Adrenal gland (tissue), 12 donors: Measurements from ENCODE around the gene ABL2. TPM values are rescaled to one million over a fixed set of nuclear protein-coding genes. Genes with fewer than 3 reads are reported as not detected.
A peak's percentile ranks its signal among the peaks of the same experiment; 100 is the strongest.

Experiments
- DNase-seq, 7 donors: peaks; one replicate each; pipeline ENCODE4 v3.0.0-alpha.2; 2019 to 2020
- H3K27ac ChIP-seq, 5 donors: fragments of 200-600 bp; sonication (generic) in 4 of 5; 1 replicate in 3 of 5; 2 replicates in 2 of 5; pipeline versions ENCODE4 v1.5.1 to v1.8.0; 2016 to 2020; ENCODE audit warnings: mild to moderate bottlenecking in 1 of 5
- H3K27me3 ChIP-seq: fragments of 200-600 bp; 2 replicates; pipeline ENCODE4 v1.8.0; 2021
- H3K36me3 ChIP-seq, 2 donors: fragments of 200-600 bp; replicated peaks in 1 of 2; 1 replicate in 1 of 2; 2 replicates in 1 of 2; pipeline versions ENCODE4 v1.5.1 to v1.8.0; 2018 to 2022
- H3K4me1 ChIP-seq, 2 donors: fragments of 200-600 bp; replicated peaks in 1 of 2; 1 replicate in 1 of 2; 2 replicates in 1 of 2; pipeline versions ENCODE4 v1.5.1 to v1.8.0; 2018 to 2021
- H3K4me3 ChIP-seq, 4 donors: fragments of 200-600 bp; sonication (generic) in 3 of 4; one replicate each; pipeline ENCODE4 v1.5.1; 2016 to 2018
- H3K9me3 ChIP-seq, 3 donors: fragments of 200-600 bp; sonication (generic) in 1 of 3; replicated peaks in 1 of 3; 1 replicate in 2 of 3; 2 replicates in 1 of 3; pipeline versions ENCODE4 v1.5.1 to v1.8.0; 2016 to 2021
- POLR2A ChIP-seq, 2 donors: fragments of 450-650 bp; IDR thresholded peaks; one replicate each; pipeline ENCODE4 v1.6.1; 2017; ENCODE audit warnings: antibody characterized with exemption in 2 of 2, mild to moderate bottlenecking in 2 of 2, moderate library complexity in 1 of 2
- WGBS, 4 donors: extraction: QIAGEN DNeasy Blood & Tissue Kit in 2 of 4; methylation state at CpG; one replicate each; pipeline versions ENCODE4 v1.1.5 to v1.1.7; 2013 to 2017; 5-methylcytosine and 5-hydroxymethylcytosine counted together
- intact Hi-C, 2 donors: fragments of 100-400 bp; cut with DNase I; formaldehyde crosslinking; loops; one replicate each; pipeline versions ENCODE4 v1.14.1 to v1.15.0; 2022 to 2023
- polyA plus RNA-seq, 3 donors: library from polyadenylated mRNA; stranded (reverse); fragments of 200-250 nt in 2 of 3; fragments of 350-450 nt in 1 of 3; fragmentation: Illumina TruSeq in 1 of 3; extraction: RNeasy Lipid Tissue Mini Kit (QIAGEN cat#74804) in 1 of 3; gene quantifications; one replicate each; pipeline ENCODE4 v1.2.3, GENCODE V29; 2013 to 2014
- total RNA-seq, 9 donors: library from RNA; depleted of rRNA in 4 of 9; stranded (reverse); fragments of >200 nt in 4 of 9; fragments of 120-200 nt in 1 of 9; fragmentation: NEBNext Ultra II Directional in 1 of 9; extraction: Animal tissue kit (Norgen Biotek cat#: 25700) in 1 of 9; gene quantifications; one replicate each; pipeline versions ENCODE4 v1.1.0 to v1.2.4, GENCODE V29; 2013 to 2023
- TF ChIP-seq, protein P1 (sequence below), 6 experiments: fragments of 450-650 bp in 4 of 6; fragments of 200-600 bp in 2 of 6; sonication (generic) in 1 of 6; IDR thresholded peaks; 1 replicate in 5 of 6; 2 replicates in 1 of 6; pipeline versions ENCODE4 v1.5.1 to v1.8.0; 2016 to 2021; ENCODE audit warnings: antibody characterized with exemption in 6 of 6, mild to moderate bottlenecking in 2 of 6, moderate library complexity in 1 of 6
- donor health status: healthy with polysubstance abuse.
- donor health status: Bipolar disorder and iron deficiency.
- donor health status: DM: yes; HTN: yes; CAD: no.
- donor health status: DM: no; HTN: no; CAD: no.
- donor health status: DM: no; HTN: no; CAD: no.
- donor health status: DM: yes; HTN: yes; CAD: no.

The ABL2 gene
- total and polyA plus RNA-seq, 12 donors = 2.9 to 21.0 (median 10.0) TPM

DNA sequence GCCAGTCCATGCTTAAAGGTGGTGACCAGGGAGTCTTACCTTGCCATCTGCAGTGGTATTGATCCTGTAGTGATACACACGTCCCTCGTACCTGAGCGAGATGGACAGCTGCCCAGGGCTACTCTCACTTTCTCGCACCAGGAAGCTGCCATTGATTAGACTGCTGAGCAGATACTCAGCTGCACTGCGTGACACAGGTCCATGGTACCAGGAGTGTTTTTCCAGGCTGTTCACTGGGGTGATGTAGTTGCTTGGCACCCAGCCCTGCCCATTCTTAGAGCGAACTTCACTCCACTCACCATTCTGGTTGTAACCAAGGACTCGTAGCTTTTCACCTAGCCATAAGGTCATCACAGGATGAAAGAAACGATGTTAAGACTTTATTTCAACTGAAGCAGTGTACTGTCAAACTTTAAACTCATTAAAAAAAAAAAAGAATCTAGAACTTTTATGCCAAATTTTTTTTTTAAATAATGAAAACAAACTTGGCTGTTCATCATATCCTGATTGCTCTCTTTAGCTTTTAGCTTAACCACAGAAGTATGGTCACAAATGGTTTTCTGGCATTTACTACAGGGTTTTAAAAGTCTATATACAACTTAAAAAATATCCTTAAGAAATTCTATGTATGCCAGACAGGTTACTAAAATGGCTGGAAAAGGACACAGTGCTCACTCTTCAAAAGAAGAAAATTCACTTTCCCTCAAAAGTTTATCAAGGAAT lies 103.0 kb downstream of the ABL2 start:
- WGBS, 4 donors = 70 to 88% (median 79%) methylated on average over 8 of the region's 8 CpGs
- peak in 5 of 7 donors; percentile 29 to 55 (median 38) for DNase-seq
- Histone ChIP-seq H3K27me3 (no peaks in the 10 kb centered on the region), H3K4me1 (peaks cover 0 to 25% of the 10 kb centered on the region in 2 donors), H3K27ac (no peak overlapping the region), H3K36me3 (peaks cover 0 to 1% of the 10 kb centered on the region in 2 donors), H3K9me3 (no peaks in the 10 kb centered on the region), H3K4me3 (no peak overlapping the region)
- no peak for TF ChIP-seq POLR2A (IDR thresholded peaks at IDR 0.05)
- TF ChIP-seq, protein P1, sequence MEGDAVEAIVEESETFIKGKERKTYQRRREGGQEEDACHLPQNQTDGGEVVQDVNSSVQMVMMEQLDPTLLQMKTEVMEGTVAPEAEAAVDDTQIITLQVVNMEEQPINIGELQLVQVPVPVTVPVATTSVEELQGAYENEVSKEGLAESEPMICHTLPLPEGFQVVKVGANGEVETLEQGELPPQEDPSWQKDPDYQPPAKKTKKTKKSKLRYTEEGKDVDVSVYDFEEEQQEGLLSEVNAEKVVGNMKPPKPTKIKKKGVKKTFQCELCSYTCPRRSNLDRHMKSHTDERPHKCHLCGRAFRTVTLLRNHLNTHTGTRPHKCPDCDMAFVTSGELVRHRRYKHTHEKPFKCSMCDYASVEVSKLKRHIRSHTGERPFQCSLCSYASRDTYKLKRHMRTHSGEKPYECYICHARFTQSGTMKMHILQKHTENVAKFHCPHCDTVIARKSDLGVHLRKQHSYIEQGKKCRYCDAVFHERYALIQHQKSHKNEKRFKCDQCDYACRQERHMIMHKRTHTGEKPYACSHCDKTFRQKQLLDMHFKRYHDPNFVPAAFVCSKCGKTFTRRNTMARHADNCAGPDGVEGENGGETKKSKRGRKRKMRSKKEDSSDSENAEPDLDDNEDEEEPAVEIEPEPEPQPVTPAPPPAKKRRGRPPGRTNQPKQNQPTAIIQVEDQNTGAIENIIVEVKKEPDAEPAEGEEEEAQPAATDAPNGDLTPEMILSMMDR (IDR thresholded peaks at IDR 0.05) = no peak
- intact Hi-C loops = loop anchor here (10.0 kb wide), 2 partner anchors 58 to 68 kb away; no protein-coding TSS in a partner anchor

- no peak for TF ChIP-seq POLR2A (IDR thresholded peaks at IDR 0.05)
- TF ChIP-seq, protein P1 (IDR thresholded peaks at IDR 0.05) = no peak
- peaks cover 0 to 15% of the 10 kb centered on the region in 2 donors for H3K36me3 ChIP-seq
- H3K27ac ChIP-seq = no peak overlapping the region
- no peaks in the 10 kb centered on the region for H3K9me3 ChIP-seq
- intact Hi-C loops = loop anchor here (10.0 kb wide), 2 partner anchors 60 to 70 kb away; no protein-coding TSS in a partner anchor
- no peak for DNase-seq
- peaks cover 0 to 25% of the 10 kb centered on the region in 2 donors for H3K4me1 ChIP-seq
- no peak overlapping the region for H3K4me3 ChIP-seq
- H3K27me3 ChIP-seq = no peaks in the 10 kb centered on the region
- 93 to 100% (median 98%) methylated on average over 1 of the region's 1 CpG for WGBS, 4 donors
Observed at GRCh38 chr1:179124873-179125272, 104.6 kb downstream of the ABL2 start.

GRCh38 chr1:179121159-179121938 lies 108.1 kb downstream of the ABL2 start:
- WGBS, 4 donors = 79 to 87% (median 84%) methylated on average over 7 of the region's 7 CpGs
- peak in 5 of 7 donors; percentile 26 to 68 (median 66) for DNase-seq
- Histone ChIP-seq H3K27ac (no peak overlapping the region), H3K9me3 (no peaks in the 10 kb centered on the region), H3K4me1 (no peaks in the 10 kb centered on the region), H3K27me3 (no peaks in the 10 kb centered on the region), H3K4me3 (no peak overlapping the region), H3K36me3 (peaks cover 0 to 41% of the 10 kb centered on the region in 2 donors)
- intact Hi-C loops = loop anchor here (10.0 kb wide), 2 partner anchors 63 to 73 kb away; no protein-coding TSS in a partner anchor
- no peak for TF ChIP-seq POLR2A (IDR thresholded peaks at IDR 0.05)
- TF ChIP-seq, protein P1 (IDR thresholded peaks at IDR 0.05) = peak; percentile 41 to 68 (median 58)

DNA sequence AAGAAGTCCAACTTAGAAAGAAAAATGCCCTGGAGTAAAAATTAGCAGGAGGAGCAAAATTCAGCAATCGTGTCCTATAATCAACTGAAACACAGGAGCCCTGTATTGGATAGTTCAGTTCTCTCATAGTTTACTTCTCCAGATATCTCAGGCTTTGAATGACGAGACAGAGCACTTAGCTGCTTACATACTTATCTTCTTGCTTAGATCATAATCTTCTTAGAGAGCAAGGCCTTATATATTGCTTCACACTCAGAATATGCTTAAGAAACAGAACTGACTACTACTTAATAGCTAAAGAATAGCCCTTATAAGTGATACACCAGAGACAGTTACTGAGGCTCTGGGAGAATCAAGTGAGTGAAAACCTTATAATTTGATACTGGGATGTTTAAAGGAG lies 108.7 kb downstream of the ABL2 start:
- intact Hi-C loops = loop anchor here (10.0 kb wide), 2 partner anchors 64 to 74 kb away; no protein-coding TSS in a partner anchor
- no peak for DNase-seq
- no peak for TF ChIP-seq POLR2A (IDR thresholded peaks at IDR 0.05)
- TF ChIP-seq, protein P1 (IDR thresholded peaks at IDR 0.05) = no peak
- Histone ChIP-seq H3K4me1 (no peaks in the 10 kb centered on the region), H3K4me3 (no peak overlapping the region), H3K36me3 (peaks cover 0 to 41% of the 10 kb centered on the region in 2 donors), H3K9me3 (no peaks in the 10 kb centered on the region), H3K27me3 (no peaks in the 10 kb centered on the region), H3K27ac (no peak overlapping the region)
- 82 to 93% (median 87%) methylated on average over 2 of the region's 2 CpGs for WGBS, 4 donors
